HuH-7.5 (cell line): ENCODE results near the gene MLST8.

ENCODE experiments used
- DNase-seq: peaks from one replicate; pipeline ENCODE4 v3.0.0; 2011; ENCODE audit warnings: low spot score

Gene MLST8

DNA sequence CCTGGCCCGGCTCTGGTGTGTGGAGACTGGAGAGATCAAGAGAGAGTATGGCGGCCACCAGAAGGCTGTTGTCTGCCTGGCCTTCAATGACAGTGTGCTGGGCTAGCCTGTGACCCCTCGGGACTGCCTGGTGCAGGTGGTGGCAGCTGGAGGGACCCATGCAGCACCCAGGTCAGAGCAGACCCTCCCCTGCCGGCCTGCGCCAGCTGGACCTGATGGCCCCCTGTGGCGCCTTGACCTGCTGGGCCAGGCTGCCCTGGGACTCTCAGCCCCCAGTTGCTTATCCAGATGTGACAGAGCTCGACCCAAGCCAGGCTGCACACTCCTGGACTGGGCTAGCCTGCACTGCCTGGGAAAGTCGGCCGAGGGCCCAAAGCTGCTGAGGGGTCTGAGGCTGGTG, 3.5 kb downstream of the MLST8 start:
- DNase-seq, result no peak

DNA sequence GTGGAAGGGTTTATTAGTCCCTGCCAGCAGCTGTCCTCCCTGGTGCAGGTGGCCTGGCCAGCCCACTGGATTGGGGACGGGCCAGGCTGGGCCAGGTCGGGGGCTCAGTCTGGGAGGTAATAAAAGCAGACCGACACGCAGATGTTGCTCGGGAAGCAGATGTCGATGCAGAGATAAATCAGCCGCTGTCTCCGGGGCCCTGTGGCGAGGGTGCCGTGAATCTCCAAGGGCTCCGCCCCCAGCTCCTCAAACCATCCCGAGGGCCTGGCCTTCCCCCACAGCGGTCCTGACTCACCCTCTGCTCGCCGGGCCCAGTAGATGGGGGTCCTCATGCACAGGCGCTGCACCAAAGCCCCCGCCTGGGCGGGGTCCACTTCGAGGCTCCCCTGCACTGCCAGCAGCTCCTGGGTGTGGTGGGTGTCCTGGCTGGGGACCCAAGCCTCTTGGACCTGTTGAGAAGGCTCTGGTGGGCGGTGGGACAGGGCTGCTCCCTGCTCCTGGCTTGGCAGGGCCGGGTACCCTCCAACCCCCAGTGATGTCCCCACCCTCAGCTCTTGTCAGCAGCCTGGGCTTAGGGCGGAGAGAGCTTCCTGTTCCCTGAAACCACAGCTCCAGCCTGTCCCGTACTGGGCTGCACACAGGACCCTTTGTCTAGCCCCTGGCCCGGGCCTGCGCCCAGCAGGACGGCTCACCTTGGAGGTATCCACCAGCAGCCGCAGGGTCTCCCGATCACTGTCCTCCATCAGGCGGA, 4.2 kb downstream of the MLST8 start:
- DNase-seq, result no peak

DNA sequence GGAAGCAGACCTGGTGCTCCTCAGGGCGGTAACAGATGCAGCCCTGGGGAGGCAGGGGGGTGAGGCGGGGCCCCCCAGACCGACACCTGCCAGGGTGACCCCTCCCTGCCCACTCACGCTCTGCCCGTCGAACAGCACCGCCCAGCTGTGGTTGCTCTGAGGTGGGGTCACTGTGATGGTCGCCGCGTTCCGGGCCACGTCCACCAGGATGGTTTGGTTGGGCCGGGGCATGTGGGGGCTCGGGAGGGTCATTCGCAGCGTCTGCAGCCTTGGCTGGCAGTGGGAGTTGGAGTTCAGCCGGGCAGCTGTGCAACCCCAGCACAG, 4.7 kb downstream of the MLST8 start:
- DNase-seq, result no peak

DNA sequence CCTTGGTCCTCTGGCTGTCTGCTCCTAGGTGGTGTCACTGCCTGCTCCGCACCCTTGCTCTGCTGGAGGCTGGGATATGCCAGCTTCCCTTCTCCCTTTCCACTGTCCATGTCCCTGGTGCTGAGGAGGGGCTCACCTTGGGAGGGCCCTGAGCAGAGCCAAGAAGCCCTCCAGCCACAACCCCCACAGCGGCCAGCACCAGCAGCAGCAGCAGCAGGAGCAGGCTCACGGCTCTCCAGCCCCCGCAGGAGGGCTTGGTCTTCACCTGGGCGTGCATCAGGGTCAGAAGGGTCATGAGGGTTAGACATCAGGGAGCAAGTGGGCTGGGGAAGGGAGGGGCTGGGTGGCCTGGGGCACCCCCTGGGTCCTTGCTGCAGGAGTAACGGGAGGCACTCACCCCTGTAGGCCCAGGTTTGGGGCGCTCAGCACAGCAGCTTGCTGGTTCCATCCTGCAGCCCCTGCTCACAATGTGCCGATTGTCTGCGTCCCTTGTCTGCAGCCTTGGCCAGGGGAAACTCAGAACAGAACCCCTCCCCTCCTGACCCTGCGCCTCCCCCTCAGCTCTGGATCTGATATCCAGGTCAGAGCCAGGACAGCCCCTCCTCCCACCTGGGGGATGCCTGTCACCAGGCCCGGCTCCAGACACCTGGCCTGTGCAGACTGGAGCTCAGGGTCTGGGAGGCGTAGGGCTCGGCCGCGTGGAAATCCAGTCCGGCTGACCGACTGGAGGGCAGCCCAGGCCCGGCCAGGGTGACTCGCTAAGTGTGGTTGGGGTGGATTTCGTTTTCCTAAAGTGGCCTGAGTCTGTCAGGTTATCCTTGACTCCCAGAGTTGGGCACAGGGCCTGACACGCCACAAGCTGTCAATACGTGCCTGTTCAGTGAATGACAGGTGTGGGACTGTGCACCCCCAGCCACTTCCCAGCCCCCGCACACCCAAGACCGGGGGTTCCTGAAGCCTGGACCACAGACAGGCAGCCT, 5.4 kb downstream of the MLST8 start, which contains the start of gene BRICD5:
Gene BRICD5, minus strand, starts transcription at position 478 of the 980 bp plus-strand sequence. Its CDS starts 30 bp downstream, at position 448.
- no peak for DNase-seq

DNA sequence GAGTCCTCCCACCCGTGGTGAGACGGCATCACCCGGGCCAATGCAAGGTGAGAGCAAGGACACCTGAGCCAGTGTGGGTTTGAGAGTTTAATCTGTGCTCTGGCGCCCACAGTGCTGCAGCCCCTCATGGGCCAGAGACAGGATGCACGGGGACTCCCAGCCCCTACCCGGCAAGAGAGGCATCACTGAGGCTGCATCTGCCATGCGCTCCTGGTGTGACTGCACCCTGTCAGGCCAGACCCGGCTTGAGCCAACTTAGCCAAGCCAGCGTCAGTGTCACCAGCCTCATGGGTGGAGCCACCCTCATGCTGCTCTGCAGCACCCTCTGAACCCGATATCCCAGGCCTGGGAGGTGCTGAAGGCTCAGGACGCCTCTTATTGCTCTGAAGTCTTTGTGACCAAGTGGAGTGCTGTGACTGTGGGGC, 6.7 kb downstream of the MLST8 start:
- no peak for DNase-seq

DNA sequence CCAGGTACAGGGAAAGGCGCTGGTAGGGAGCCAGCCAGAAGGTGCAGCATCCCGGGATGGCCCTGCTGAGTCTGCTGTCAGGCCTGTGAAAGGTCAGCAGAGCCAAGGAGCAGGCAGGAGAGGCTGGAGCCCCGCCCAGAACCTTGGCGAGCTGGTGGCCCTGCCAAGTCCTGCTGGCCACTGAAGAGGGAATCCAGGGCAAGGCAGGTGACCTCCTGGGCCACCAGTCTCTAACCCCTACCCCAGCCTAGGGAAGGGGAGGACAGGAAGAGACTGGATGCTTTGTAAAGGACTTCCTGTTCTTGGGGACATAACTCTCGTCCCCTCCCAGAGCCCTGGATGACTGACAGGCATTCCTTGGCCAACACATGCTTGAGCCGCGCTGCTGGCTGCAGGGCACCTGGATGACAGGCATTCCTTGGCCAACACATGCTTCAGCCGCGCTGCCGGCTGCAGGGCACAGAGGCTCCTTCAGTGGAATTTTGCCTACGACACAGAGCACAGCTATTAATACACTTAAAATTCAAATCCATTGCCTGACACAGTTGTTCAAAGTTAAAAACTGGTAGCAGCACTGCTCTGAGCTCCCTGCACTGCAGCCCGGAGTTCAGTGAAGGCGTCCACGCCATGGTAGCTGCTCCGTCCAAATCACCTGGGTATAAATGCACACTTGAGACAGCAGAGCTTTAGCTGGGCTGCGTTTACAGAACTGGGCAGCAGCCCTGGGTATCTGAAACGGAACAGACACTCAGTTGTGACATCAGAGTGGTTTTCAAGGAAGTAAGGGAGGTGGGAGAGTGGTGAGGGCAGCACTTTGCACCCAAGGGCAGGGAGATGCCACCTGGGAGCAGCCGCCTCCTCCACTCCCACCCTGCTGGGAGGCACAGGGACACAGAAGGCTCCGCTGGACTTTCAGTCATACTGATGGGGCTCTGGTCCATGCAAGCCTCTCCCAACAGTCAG, 7.4 kb downstream of the MLST8 start:
- no peak for DNase-seq

DNA sequence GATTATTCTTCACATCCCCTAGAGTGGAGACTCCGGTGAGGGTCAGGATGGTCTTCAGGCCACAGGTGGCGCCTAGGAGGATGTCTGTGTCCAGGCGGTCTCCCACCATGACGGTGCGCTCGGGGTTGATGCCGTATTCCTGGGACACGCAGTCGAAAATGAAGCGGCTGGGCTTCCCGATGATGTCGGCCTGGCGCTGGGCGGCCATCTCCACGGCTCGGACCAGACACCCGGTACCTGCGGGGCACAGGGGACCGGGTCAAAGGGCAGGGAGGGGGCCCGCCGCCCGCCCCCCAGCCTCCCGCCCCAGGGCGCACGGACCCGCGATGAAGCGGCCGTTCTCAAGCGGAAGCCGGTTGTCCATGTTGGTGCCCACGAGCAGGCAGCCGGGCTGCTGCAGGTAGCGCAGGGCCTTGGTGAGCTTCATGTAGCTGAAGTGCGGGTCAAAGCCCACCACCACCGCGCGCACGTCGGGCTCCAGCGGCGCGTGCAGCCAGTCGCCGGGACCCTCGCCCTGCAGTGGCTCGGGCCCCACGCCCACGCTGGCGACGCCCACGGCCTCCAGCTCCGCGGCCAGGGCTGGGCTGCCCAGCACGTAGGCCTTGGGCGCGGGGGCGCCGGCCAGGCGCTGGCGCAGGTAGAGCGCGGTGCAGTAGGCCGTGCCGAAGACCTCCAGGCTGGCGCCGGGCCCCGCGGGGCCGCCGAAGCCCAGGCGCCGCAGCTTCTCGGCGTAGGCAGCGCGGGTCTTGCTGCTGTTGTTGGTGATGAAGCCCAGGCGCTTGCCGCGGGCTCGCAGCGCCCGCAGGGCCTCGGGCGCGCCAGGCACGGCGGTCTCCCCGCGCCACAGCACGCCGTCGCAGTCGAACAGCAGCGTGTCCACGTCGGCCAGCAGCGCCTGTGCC, 8.8 kb downstream of the MLST8 start:
- DNase-seq, result no peak

DNA sequence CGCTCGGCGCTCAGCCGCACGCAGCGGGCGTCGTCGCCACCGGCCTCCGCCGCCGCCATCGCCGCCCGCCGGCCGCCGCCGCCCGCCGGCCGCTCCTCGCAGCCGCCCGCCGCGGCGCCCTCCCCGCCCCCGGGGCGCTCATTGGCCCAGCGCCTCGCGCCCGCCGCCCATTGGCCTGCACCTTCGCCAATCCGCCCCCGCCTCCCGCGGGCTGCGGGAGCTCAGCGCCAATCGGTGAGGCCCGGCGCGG, 9.4 kb downstream of the MLST8 start, which contains the start of gene PGP:
Gene PGP, minus strand, starts transcription at position 122 of the 250 bp plus-strand sequence. Its CDS starts 63 bp downstream, at position 59.
- DNase-seq, result no peak

DNA sequence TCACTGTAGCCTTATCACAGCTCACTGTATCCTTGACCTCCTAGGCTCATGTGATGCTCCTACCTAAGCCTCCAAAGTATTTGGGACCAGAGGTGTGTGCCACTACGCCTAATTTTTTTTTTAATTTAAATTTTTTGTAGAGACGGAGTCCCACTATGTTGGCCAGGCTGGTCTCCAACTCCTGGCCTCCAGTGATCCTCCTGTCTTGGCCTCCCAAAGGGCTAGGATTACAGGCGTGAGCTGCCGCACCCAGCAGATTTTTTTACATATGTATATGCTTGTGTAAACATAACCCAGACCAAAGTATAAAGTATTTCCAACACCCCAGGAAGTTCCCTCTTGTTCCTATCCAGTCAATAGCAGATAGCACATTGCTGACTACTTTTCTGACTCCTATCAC, 11.1 kb downstream of the MLST8 start:
- no peak for DNase-seq

DNA sequence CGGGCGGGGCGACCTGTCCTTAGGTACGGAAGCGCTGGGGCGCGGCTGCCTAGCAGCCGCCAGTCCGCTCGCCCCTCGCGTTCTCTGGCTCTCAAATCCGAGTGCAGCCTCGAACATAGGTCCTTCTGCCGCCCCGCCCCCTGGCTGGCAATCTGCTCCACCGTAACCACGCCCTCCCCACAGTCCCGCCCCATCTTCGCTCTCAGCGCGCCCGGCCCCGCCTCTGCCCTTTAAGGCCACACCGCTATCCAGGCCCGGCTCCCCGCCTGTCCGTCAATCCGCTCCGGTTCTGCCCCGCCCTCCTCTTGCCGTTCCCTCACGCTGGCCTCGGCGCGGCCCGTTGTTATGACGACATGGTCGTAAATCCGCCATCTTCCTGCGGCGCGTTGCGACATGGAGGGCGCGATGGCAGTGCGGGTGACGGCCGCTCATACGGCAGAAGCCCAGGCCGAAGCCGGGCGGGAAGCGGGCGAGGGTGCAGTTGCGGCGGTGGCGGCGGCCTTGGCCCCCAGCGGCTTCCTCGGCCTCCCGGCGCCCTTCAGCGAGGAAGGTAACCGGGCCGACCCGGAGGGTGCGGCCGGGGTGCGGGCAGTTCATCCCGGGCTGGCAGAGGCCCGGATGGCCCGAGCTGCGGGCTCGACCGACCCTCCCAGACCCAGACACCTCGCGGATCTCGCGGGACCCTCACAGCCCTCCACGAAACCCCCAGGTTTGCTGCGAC, 18.1 kb downstream of the MLST8 start, which contains the start of gene E4F1:
Gene E4F1, plus strand, starts transcription at position 371 of the 721 bp plus-strand sequence. Its CDS starts 23 bp downstream, at position 394.
- DNase-seq, result peak; percentile 98

DNA sequence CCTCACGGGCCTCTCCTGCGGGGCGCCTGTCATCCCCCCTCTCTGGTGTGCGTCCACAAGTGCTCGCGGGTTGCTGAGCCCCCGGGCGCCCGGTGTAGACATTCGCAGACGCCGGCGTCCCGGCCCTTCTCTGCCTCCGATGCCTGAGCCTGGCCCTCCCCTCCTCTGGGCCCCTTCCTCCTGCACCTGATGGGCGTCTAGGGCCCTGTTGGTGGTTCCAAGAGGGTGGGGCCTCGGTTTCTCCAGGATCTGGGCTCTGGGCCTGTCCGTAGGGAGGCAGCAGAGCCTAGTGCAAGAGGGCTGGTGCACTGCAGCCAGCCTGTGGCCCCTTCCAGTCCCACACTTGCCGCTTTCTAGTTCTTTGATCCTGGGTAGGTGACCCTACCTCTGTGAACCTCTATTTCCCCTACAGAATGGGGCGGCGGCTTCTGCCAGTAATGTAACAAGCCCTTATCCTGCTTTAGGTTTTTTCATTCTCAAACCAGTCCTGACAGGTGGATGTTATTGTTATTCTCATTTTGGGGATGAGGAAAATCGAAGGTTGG, 18.8 kb downstream of the MLST8 start:
- peak; percentile 75 for DNase-seq

DNA sequence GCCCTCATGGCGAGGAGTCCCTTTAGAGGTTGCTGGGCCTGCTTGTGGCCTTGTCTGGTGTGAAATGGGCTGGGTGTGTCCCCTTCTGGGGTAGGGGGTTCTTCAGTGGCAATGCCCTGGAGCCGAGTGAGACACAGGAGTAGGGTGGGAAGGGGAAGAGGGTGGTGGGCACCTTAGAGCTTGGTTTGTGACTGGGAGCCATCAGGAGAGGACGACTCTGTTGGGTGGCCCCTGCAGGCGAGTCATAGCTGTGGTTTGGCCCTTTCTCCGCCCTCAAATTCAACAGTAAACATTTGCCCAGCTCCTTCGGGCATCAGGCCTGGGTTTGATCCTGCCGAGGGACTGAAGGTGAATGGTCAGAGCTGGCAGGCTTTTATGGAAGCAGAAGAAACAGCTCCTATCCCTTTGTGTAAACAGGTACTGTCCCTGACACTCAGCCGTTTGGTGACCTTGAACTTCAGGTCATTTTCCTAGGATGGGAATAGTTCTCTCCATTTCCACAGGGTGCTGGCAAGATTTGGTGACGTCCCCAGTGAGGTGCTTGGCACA, 21.1 kb downstream of the MLST8 start:
- no peak for DNase-seq

DNA sequence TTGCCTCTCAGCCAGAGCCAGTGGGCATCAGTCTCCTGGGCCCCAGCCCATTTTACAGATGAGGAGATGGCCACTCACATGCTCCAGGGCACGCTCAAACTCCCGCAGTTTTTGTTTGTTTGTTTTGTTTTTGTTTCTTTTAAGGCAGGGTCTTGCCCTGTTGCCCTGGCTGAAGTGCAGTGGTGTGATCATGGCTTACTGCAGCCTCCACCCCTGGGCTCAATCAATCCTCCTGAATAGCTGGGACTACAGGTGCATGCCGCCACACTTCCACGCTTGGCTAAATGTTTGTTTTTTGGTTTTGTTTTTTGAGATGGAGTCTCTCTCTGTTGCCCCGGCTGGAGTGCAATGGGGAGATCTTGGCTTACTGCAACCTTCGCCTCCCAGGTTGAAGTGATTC, 21.7 kb downstream of the MLST8 start:
- no peak for DNase-seq

DNA sequence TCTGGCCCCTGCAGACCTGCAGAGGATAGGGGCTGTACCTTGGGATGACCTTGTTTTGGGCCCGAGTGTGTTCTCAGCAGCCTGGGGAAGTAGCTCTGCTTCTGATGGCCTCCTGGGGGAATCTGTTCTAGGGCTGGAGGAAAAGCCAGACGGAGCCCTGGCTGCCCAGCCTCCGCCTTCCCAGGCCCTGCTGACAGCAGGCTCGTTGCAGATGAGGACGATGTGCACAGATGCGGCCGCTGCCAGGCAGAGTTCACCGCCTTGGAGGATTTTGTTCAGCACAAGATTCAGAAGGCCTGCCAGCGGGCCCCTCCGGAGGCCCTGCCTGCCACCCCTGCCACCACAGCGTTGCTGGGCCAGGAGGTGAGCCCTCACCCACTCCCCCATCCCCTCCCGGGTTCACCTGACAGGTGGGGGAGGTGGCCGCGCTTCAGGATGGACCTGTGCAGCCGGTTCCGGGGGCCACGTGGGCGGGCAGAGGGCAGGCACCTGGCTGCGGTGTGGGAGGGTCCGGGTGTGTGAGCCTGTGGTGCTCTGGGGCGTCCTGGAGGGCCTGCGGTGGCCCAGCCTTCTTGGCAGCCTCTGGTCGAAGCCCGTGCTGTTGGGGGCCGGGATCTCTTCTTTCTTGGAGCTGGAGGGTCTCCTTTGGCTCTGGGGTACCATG, 23.0 kb downstream of the MLST8 start:
- no peak for DNase-seq

DNA sequence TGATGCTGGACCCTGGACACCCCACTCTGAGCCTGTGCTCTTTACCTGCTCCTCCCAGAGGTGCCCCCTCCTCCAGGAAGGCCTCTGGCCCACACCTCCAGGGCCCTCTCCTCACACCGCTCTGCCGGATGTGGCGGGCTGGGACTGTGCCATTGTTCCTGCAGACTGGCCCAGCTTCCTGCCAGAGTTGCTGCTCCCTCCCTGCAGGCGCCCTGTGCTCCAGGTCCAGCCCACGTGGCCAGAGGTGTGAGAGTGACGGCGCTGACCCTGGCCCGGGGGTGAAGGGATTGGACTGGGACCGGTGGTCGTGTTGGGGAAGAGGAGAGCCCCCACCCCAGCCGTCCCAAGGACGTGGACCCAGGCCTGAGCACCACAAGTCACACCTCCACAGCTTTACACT, 23.8 kb downstream of the MLST8 start:
- no peak for DNase-seq

DNA sequence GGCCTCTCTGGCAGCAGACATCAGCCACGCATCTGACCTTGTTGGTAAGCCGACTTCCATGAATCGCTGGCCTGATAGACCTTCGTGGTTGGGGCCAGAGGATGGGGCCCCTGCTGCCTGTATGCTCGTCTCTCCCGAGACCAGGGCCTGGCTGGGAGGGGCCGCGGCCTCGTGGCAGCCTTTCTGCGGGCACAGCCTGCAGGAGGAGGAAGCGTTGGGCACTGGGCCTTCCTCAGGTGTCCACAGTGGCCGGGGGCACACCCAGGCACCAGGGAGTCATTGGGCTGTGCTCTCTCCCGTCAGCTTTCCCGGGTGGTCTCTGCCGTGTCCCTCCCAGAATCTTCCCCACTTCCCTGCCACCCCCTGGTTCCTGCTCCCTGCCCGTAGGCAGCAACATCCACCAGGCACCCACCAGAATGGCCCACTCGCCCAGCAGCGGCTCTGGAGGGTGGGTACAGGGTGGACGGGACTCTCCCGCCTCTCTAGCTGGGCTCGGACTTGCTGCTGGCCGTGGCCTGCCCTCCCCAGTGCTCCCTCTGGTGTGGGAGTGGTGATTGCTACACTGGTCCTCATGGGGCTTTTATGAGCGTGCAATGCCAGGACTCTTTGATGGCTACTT, 24.5 kb downstream of the MLST8 start:
- DNase-seq, result no peak

DNA sequence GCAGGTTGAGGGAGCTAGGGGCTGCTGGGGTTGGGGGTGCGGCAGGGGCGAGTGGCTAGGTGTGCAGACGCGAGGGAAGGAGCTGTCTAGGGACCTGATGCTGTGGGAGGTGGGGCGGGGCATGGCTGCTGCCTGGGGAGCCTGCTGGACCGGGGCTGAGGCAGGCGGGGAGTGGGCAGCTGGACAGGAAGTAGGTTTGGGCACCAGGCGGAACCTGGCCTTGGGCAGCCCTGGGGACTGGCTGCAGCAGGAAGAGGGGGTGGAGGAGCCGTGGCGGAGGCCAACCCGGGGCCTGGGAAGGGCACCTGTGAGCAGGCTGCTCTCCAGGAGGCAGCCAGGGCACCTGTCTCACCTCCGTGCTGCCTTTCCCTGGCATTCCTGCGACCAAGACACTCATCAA, 25.1 kb downstream of the MLST8 start:
- DNase-seq, result no peak
